ENCODE data around the gene HLA-C. TPM values are rescaled to one million over a fixed set of nuclear protein-coding genes. Genes with fewer than 3 reads are reported as not detected.

Gene HLA-C
- polyA plus RNA-seq, 4 donors: 63.5 to 225 (median 116) TPM

Other genes starting within 250 kb of the HLA-C start
- not detected for gene C6orf15, start 159.5 kb downstream of the HLA-C start, polyA plus RNA-seq (ENCODE audit: insufficient read length in 4 of 4)
- gene PSORS1C1, start 157.3 kb downstream of the HLA-C start, polyA plus RNA-seq (ENCODE audit: insufficient read length in 4 of 4): under 1 TPM in 3 of 4 donors, not detected in 1; 0.05 to 0.34 (median 0.21) TPM
- not detected for gene CDSN, start 151.6 kb downstream of the HLA-C start, polyA plus RNA-seq (ENCODE audit: insufficient read length in 4 of 4)
- under 1 TPM in 1 of 4 donors, not detected in 3; 0.22 TPM for gene PSORS1C2, start 133.0 kb downstream of the HLA-C start, polyA plus RNA-seq (ENCODE audit: insufficient read length in 4 of 4)
- gene CCHCR1, start 114.3 kb downstream of the HLA-C start, polyA plus RNA-seq (ENCODE audit: insufficient read length in 4 of 4): 10 to 100 TPM; 24.0 to 47.0 (median 34.0) TPM
- gene TCF19, start 113.5 kb downstream of the HLA-C start, polyA plus RNA-seq (ENCODE audit: insufficient read length in 4 of 4): 10 to 100 TPM; 17.1 to 20.8 (median 18.8) TPM
- 10 to 100 TPM in 1 of 4 donors, 1 to 10 TPM in 3; 1.8 to 10.1 (median 5.2) TPM for gene POU5F1, start 101.4 kb downstream of the HLA-C start, polyA plus RNA-seq (ENCODE audit: insufficient read length in 4 of 4)
- gene HLA-B, start 85.1 kb upstream of the HLA-C start, polyA plus RNA-seq (ENCODE audit: insufficient read length in 4 of 4): 100 to 1,000 TPM; 118 to 163 (median 137) TPM
- 10 to 100 TPM in 1 of 4 donors, 1 to 10 TPM in 3; 3.6 to 10.9 (median 8.0) TPM for gene MICA, start 131.5 kb upstream of the HLA-C start, polyA plus RNA-seq (ENCODE audit: insufficient read length in 4 of 4)
- 1 to 10 TPM in 2 of 4 donors, under 1 TPM in 2; 0.45 to 1.8 (median 0.88) TPM for gene MICB, start 226.1 kb upstream of the HLA-C start, polyA plus RNA-seq (ENCODE audit: insufficient read length in 4 of 4)